ENCODE results near the gene KLF1. TPM values are rescaled to one million over a fixed set of nuclear protein-coding genes. Genes with fewer than 3 reads are reported as not detected.
A peak's percentile ranks its signal among the peaks of the same experiment; 100 is the strongest.

Gene KLF1
- polyA plus RNA-seq, 3 donors, result 0.24 to 0.45 (median 0.28) TPM

DNA sequence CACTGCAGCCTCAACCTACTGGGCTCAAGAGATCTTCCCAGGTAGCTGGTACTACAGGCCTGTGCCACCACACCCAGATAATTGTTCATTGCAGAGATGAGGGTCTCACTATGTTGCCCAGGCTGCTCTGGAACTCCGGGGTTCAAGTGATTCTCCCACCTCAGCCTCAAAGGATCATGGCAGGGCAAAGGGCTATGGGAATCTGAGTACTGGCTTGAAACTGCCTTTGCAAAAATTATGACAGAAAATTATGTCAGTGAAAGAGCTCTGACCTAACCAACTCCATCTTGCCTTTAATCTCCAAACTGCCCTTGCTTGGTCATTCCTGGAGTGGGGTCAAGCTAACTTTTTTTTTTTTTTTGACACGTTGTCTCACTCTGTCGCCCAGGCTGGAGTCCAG lies 4.4 kb downstream of the KLF1 start:
- intact Hi-C loops (cut with micrococcal nuclease), result loop anchor here in 1 of 2 donors (10.0 kb wide), 2 partner anchors 52 to 82 kb away; partner anchors contain the start of genes CALR, DAND5 and FARSA
- peak overlapping the region; percentile 90 to 94 for H3K27ac ChIP-seq (ENCODE audit: low read depth in 1 of 2, low read length in 2 of 2)

GRCh38 chr19:12881172-12881808 lies 5.7 kb downstream of the KLF1 start, which contains the start of gene DNASE2:
TSS of gene DNASE2 (minus strand) at chr19:12881449. CDS start at chr19:12881375, 74 bp downstream.
- H3K79me2 ChIP-seq (ENCODE audit: insufficient read depth, low read length), result no peaks in the 10 kb centered on the region
- intact Hi-C loops (cut with micrococcal nuclease), result loop anchor here in 1 of 2 donors (10.0 kb wide), 2 partner anchors 54 to 84 kb away; partner anchors contain the start of genes CALR, DAND5 and FARSA
- TF ChIP-seq, protein P1, sequence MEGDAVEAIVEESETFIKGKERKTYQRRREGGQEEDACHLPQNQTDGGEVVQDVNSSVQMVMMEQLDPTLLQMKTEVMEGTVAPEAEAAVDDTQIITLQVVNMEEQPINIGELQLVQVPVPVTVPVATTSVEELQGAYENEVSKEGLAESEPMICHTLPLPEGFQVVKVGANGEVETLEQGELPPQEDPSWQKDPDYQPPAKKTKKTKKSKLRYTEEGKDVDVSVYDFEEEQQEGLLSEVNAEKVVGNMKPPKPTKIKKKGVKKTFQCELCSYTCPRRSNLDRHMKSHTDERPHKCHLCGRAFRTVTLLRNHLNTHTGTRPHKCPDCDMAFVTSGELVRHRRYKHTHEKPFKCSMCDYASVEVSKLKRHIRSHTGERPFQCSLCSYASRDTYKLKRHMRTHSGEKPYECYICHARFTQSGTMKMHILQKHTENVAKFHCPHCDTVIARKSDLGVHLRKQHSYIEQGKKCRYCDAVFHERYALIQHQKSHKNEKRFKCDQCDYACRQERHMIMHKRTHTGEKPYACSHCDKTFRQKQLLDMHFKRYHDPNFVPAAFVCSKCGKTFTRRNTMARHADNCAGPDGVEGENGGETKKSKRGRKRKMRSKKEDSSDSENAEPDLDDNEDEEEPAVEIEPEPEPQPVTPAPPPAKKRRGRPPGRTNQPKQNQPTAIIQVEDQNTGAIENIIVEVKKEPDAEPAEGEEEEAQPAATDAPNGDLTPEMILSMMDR (IDR thresholded peaks at IDR 0.05), result no peak
- H3K4me3 ChIP-seq (replicated peaks in 1 of 3; ENCODE audit: low read depth in 2 of 3, low read length in 3 of 3), result peak within 1 kb of the TSS; percentile 57 to 80 (median 78)
- peaks cover 52% of the 10 kb centered on the region for H3K4me1 Mint-ChIP-seq
- H3K27ac Mint-ChIP-seq, result peak within 1 kb of the TSS; percentile 97 to 98 (median 97)
- peak within 1 kb of the TSS; percentile 86 for H3K9ac ChIP-seq (ENCODE audit: insufficient read depth, low read length, poor library complexity, severe bottlenecking)
- peaks cover 4 to 20% (median 11%) of the 10 kb centered on the region in 3 donors for H3K27me3 Mint-ChIP-seq (ENCODE audit: low read depth in 3 of 3)
- peak within 1 kb of the TSS; percentile 90 to 94 for H3K27ac ChIP-seq (ENCODE audit: low read depth in 1 of 2, low read length in 2 of 2)
- H3K4me1 ChIP-seq (ENCODE audit: control insufficient read depth in 1 of 2, insufficient read depth in 2 of 2, low read length in 2 of 2), result peaks cover 59 to 68% of the 10 kb centered on the region in 2 donors
- H3K4me2 ChIP-seq (replicated peaks; ENCODE audit: extremely low read depth, low read length, poor library complexity, severe bottlenecking), result peak within 1 kb of the TSS; percentile 83
- peaks cover 15% of the 10 kb centered on the region for H4K20me1 ChIP-seq (ENCODE audit: insufficient read depth, low read length)
- peak within 1 kb of the TSS; percentile 86 to 92 for H3K4me3 Mint-ChIP-seq
- H3K9me3 ChIP-seq (replicated peaks in 1 of 2; ENCODE audit: control insufficient read depth in 1 of 2, insufficient read depth in 1 of 2, low read length in 2 of 2), result peaks cover 4 to 21% of the 10 kb centered on the region in 2 donors
- peaks cover 9 to 19% of the 10 kb centered on the region in 2 donors for H3K36me3 Mint-ChIP-seq
- DNase-seq, result peak; percentile 96 to 98 (median 97)
- H3K9me3 Mint-ChIP-seq, result peaks cover 8 to 32% (median 18%) of the 10 kb centered on the region in 7 donors
- peaks cover 0 to 4% of the 10 kb centered on the region in 2 donors for H3K27me3 ChIP-seq (ENCODE audit: control insufficient read depth in 2 of 2, insufficient read depth in 2 of 2, low read length in 2 of 2)
- WGBS (ENCODE audit: insufficient coverage), result under 1% methylated on average over 36 of the region's 38 CpGs
- peaks cover 0 to 11% of the 10 kb centered on the region in 2 donors for H3K36me3 ChIP-seq (replicated peaks in 1 of 2; ENCODE audit: control insufficient read depth in 1 of 2, insufficient read depth in 2 of 2, low read length in 2 of 2)
- peak within 1 kb of the TSS; percentile 68 for H2AFZ ChIP-seq (ENCODE audit: insufficient read depth, low read depth, low read length, poor library complexity, severe bottlenecking)

More for the DNA sequence above, 4.4 kb downstream of the KLF1 start:
- Mint-ChIP-seq H3K27me3 (ENCODE audit: low read depth in 3 of 3) (peaks cover 7 to 25% (median 18%) of the 10 kb centered on the region in 3 donors), H3K4me3 (no peak overlapping the region), H3K27ac (peak overlapping the region; percentile 97 to 98 (median 98)), H3K9me3 (peaks cover 8 to 32% (median 18%) of the 10 kb centered on the region in 7 donors), H3K4me1 (peaks cover 55% of the 10 kb centered on the region), H3K36me3 (peaks cover 9 to 13% of the 10 kb centered on the region in 2 donors)
- peaks cover 4 to 21% of the 10 kb centered on the region in 2 donors for H3K9me3 ChIP-seq (replicated peaks in 1 of 2; ENCODE audit: control insufficient read depth in 1 of 2, insufficient read depth in 1 of 2, low read length in 2 of 2)
- H3K4me2 ChIP-seq (replicated peaks; ENCODE audit: extremely low read depth, low read length, poor library complexity, severe bottlenecking), result peak overlapping the region; percentile 43
- no peaks in the 10 kb centered on the region for H3K79me2 ChIP-seq (ENCODE audit: insufficient read depth, low read length)
- no peak for DNase-seq
- H3K27me3 ChIP-seq (ENCODE audit: control insufficient read depth in 2 of 2, insufficient read depth in 2 of 2, low read length in 2 of 2), result peaks cover 0 to 6% of the 10 kb centered on the region in 2 donors
- H3K4me3 ChIP-seq (replicated peaks in 1 of 3; ENCODE audit: low read depth in 2 of 3, low read length in 3 of 3), result no peak overlapping the region
- WGBS (ENCODE audit: insufficient coverage), result 100% methylated on average over 1 of the region's 3 CpGs
- peak overlapping the region; percentile 41 for H3K9ac ChIP-seq (ENCODE audit: insufficient read depth, low read length, poor library complexity, severe bottlenecking)
- peaks cover 0 to 11% of the 10 kb centered on the region in 2 donors for H3K36me3 ChIP-seq (replicated peaks in 1 of 2; ENCODE audit: control insufficient read depth in 1 of 2, insufficient read depth in 2 of 2, low read length in 2 of 2)
- peaks cover 59 to 69% of the 10 kb centered on the region in 2 donors for H3K4me1 ChIP-seq (ENCODE audit: control insufficient read depth in 1 of 2, insufficient read depth in 2 of 2, low read length in 2 of 2)
- TF ChIP-seq, protein P1 (IDR thresholded peaks at IDR 0.05), result no peak
- H4K20me1 ChIP-seq (ENCODE audit: insufficient read depth, low read length), result peaks cover 15% of the 10 kb centered on the region
- H2AFZ ChIP-seq (ENCODE audit: insufficient read depth, low read depth, low read length, poor library complexity, severe bottlenecking), result no peak overlapping the region
